ENCODE data around the gene MLXIP.

Gene MLXIP

DNA sequence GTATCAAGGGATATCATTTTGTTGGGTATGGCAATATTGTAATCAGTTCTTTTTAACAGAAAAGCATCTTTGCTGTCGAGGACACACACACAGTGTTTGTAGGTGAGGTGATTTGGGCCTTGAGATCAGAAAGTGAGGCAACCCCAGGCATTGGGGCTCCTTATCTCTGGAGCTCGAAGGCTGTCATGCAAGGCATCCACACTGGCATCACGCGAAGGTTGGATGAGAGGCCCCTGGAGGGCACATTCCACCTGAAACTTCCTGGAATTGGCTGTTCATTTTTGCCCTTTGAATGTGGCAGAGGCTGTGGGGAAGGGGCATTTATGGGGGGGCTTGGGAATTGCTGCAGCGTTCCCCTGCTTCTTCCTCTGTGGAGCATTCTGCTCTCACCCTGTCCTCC, 49.9 kb downstream of the MLXIP start:
- DNase-seq: no peak

- no peak for DNase-seq
These were observed 50.6 kb downstream of the MLXIP start for GRCh38 chr12:122129131-122129530.

- DNase-seq: no peak
These were observed 51.6 kb downstream of the MLXIP start for GRCh38 chr12:122130150-122130549.

GRCh38 chr12:122133192-122133950, 54.8 kb downstream of the MLXIP start:
- DNase-seq: no peak

DNA sequence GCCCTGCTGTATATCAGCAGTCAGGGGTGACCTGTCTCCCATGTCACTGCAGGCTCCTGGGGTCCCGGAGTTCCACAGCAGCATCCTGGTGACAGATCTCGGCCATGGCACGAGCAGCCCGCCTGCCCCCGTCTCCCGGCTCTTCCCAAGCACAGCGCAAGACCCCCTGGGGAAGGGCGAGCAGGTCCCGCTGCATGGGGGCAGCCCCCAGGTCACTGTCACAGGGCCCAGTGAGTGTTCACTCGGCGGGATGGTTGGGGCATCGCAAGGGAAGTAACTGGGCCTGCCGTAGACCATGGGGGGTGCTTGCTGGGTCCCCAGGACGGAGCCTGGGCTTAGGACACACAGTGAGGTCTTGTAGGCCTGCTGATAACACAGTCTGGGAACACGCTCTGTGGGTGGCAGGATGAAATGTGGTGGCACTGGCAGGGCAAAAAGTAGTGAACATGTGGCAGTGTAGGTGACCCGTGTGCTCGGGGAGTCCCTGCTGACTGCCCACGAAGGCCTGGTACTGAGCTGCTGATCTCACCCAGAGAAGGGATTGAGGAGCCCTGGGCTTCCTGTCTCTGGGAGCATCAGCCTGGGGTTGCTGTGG, 57.0 kb downstream of the MLXIP start:
- no peak for DNase-seq

DNA sequence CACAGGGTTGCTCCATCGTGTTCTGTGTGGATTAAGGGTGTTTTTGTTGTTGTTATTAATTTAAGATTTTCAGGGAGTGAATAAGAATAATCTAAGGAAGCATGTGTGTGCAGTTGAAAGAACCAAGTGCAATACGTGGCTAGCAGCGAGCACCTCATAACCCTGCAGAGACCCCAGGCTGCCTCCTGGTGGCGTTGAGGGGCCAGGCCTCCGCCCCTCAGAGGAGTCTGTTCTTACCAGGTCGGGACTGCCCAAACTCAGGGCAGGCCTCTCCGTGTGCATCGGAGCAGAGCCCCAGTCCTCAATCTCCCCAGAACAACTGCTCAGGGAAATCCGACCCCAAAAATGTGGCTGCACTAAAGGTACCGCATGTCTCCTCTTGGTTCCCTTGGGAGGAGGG, 58.7 kb downstream of the MLXIP start:
- DNase-seq: no peak

- no peak for DNase-seq
These were observed 59.1 kb downstream of the MLXIP start for GRCh38 chr12:122137681-122138080.

- no peak for DNase-seq
These were observed 59.6 kb downstream of the MLXIP start for GRCh38 chr12:122138181-122138580.

GRCh38 chr12:122138616-122139015, 60.1 kb downstream of the MLXIP start:
- DNase-seq: no peak

DNA sequence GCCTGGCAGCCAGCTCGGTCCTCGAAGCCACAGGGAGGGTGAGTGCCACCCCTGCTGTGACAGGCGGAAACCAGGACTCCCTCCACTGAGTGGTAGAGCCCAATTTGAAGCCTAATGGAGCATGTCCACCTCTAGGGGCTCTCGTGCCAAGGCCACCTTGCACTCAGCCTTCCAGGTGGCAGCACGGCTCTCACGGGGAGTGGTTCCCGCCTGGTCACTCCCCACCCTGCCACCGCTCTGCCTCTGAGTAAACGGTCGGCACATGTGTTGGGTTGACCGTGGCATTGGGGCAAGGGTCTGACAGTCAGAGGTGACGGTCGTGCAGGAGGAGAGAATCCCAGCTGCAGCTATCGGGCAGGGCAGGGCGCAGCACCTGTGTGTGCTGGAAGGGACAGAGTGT, 60.7 kb downstream of the MLXIP start:
- no peak for DNase-seq

- no peak for DNase-seq
These were observed 61.4 kb downstream of the MLXIP start for GRCh38 chr12:122139941-122140340.

- no peak for DNase-seq
These were observed 62.1 kb downstream of the MLXIP start for GRCh38 chr12:122140467-122141257.

GRCh38 chr12:122141911-122142725, 63.6 kb downstream of the MLXIP start:
- DNase-seq: no peak

DNA sequence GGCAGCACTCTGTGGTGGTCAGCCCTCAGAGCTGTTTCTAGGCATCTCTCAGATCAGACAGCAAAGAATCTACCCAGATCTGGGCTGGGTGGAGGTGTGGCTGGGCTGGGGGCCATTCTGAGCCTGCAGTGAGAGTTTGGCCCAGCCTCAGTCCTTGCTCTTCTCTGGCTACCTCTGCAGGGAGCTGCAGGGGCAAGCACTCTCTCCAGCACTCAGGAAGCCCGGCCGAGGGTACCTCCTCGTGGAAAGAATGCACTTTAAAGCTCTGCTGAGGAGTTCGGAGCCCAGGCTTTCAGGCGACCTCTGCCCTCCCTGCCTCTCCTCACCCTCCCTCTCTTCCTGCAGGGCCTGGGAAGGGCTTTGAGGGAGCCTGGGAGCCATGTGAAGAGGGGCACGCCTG, 64.3 kb downstream of the MLXIP start:
- DNase-seq: no peak

GRCh38 chr12:122144885-122145284, 66.3 kb downstream of the MLXIP start:
- DNase-seq: no peak

DNA sequence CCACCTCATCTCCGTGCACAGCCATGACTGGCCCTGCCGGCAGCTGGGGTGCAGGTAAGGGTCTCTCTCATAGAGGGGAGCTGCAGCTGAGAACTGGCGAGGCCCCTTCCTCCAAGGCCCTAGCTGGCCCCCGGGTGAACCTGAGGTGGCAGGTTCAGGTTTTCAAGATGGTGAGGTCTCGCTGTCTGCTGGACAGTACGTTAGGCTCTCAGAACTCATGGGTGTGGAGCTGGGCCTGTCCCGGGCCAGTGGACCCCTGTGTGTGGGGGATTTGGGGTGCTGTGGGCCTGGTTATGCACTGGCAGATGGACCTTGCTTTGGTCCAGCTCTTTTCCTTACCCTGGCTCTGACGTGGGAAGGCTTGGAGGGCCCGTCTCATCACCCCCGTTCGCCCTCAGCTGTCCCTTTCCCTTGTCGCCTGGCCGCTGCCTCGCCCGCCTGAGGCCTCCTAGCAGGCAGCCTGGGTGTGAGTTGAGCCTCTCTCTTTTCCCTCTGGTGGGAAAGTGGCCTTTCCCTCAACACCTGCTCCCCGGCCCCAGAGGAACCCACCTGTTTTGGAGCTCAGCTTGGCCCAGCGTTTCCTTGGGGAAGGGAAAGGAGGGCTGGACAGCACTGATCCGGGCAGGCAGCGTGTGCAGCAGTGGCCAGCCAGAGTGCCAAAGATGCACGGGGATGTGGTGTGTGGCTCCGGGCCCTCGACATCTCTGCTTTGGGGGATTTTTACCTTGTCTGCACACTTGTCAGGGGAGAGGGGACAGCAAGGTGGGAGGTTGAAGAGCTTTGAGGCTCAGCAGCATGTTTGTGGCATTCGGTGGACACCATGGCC, 67.2 kb downstream of the MLXIP start:
- DNase-seq: no peak

DNA sequence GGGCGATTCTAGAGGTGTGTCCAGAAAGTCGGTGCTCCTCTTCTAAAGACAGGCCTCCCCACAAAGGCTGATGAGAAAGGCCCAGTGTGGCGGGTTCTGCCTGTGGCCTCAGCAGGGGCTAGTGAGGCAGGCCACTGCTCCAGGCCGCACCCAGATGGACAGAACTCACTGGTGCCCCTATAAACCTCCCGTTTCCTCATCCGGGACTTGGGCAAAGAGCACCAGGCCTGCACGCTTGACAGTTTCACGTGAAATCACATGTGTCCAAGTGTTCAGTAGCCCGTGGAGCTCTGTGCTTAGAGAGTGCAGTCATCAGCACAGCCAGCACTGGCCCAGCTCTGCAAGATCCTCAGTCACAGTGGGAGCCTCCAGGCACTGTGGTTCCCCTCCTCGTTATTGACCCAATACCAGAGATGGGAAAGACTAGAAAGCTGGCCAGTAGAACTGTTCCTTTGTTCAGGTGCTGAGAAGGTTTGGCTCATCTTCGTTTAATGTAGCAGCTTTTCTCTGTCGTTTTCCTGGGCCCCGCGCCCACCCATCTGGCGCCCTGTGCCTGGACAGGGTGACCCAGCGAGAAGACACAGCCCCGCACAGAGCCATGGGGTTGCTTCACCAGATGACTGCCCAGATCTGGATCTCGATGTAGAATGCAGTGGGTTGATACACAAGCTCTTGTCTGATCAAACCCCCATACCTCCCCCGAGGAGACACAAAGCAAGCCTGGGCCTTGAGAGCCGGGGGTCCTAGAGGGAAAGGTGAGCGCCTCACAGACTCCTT, 69.1 kb downstream of the MLXIP start:
- no peak for DNase-seq

DNA sequence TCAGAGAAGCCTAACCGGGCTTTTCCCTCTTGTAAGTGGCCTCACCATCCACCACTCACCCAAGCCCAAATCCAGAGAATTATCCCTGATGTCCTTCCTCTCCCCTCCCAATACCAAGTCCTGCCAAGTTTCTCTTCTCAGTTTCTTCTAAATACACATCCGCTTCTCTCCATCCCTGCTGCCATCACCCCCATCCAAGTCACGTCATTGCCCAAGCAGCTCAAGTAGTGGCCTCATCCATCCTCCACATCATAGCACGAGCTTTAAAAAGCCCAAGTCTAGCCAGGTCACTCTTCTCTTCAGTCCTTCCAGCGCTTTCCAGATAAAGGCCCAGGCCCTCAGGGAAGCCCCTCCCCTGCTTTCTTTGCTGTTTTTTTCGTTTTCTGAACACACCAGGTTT, 70.1 kb downstream of the MLXIP start:
- no peak for DNase-seq

GRCh38 chr12:122150127-122150681, 71.6 kb downstream of the MLXIP start:
- no peak for DNase-seq

DNA sequence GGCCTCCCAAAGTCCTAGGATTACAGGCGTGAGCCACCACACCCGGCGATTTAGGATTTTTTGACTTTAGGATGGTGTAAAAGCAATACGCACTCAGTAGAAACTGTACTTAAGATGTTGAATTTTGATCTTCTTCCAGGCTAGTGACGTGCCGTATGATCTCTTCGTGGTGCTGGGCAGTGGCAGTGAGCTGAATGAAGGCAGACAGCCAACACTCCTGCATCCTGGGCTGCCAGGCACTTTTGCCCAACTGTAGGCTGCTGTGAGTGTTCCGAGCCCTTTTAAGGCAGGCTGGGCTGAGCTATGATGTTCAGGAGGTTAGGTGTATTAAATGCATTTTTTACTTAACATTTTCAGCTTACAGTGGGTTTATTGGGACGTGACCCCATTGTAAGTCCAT, 74.2 kb downstream of the MLXIP start:
- no peak for DNase-seq

DNA sequence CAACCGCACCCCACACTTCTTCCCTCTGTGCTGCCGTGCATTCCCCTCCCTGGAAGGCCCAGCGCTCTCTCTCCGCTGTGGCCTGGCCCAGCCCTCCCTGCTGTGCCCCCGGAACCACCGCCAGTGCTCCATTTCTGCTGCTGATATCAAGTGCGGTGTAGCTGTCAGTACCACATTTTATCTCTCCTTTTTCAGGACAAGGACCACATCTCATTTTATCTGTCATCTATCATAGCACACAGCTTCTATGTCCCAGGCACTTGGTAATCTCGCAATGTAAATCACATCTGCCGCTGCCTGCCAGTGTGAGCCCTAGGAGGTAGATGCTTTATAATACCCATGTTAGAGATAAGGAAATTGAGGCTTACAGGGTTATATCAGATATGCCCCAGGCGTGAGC, 77.1 kb downstream of the MLXIP start:
- no peak for DNase-seq
